IMR-90 (cell line): ENCODE results near the gene ULK1. TPM values are rescaled to one million over a fixed set of nuclear protein-coding genes. Genes with fewer than 3 reads are reported as not detected.
"Not testable (repeated sequence)": the region's sequence is repeated elsewhere in the genome, so short reads cannot be mapped to it uniquely, and the experiment has no call there.

Experiments used
- ATAC-seq: fragments of 200-7000 bp; cut with Tn5 transposase; 2 replicates; pipeline ENCODE4 v1.9.1; 2020; ENCODE audit warnings: low read depth, mild to moderate bottlenecking, moderate library complexity
- BruUV-seq: library from RNA; stranded (reverse); fragments of 400-500 nt; replicated peaks from 2 replicates; lab custom pipeline; 2021; lab: Mats Ljungman, UMichigan
- CTCF ChIA-PET: fragments of 300-600 bp; formaldehyde crosslinking; extraction: SDS; loops from one replicate; lab custom pipeline; 2021; ENCODE audit warnings: antibody characterized with exemption; lab: Yijun Ruan, JAX
- POLR2A ChIA-PET: fragments of 300-600 bp; sonication (Branson Sonifier 250); formaldehyde crosslinking; loops from one replicate; lab custom pipeline; 2022; ENCODE audit warnings: antibody characterized with exemption; ENCODE audit not compliant: unreplicated experiment; lab: Charles Lee
- DNase-seq: peaks from one replicate; pipeline ENCODE4 v3.0.0; 2013
- H2AFZ ChIP-seq: replicated peaks from 2 replicates; pipeline ENCODE3; 2013; ENCODE audit warnings: low read length, mild to moderate bottlenecking; ENCODE audit not compliant: poor library complexity
- H2AK5ac ChIP-seq: 2 replicates; pipeline ENCODE4 v1.6.1; 2013; ENCODE audit warnings: low read depth, low read length, inconsistent platforms
- H2AK9ac ChIP-seq: replicated peaks from 2 replicates; pipeline ENCODE3; 2013; ENCODE audit warnings: mild to moderate bottlenecking, low read depth, low read length, moderate library complexity; ENCODE audit not compliant: poor library complexity
- H2BK120ac ChIP-seq: 2 replicates; pipeline ENCODE4 v1.6.1; 2013; ENCODE audit warnings: low read depth, low read length, inconsistent platforms
- H2BK15ac ChIP-seq: 3 replicates; pipeline ENCODE4 v1.6.1; 2013; ENCODE audit warnings: low read depth, low read length, inconsistent platforms
- H2BK20ac ChIP-seq: 2 replicates; pipeline ENCODE4 v1.6.1; 2013; ENCODE audit warnings: low read depth, mild to moderate bottlenecking, inconsistent platforms, low read length, moderate library complexity
- H2BK5ac ChIP-seq: 2 replicates; pipeline ENCODE4 v1.6.1; 2013; ENCODE audit warnings: mild to moderate bottlenecking, low read depth, low read length, inconsistent platforms; ENCODE audit not compliant: poor library complexity, severe bottlenecking
- H3K14ac ChIP-seq: replicated peaks from 2 replicates; pipeline ENCODE4 v1.6.1; 2013; ENCODE audit warnings: low read depth, low read length, inconsistent platforms
- H3K18ac ChIP-seq: 2 replicates; pipeline ENCODE4 v1.6.1; 2013; ENCODE audit warnings: low read depth, low read length, control low read depth
- H3K23ac ChIP-seq: 2 replicates; pipeline ENCODE4 v1.6.1; 2013; ENCODE audit warnings: low read depth, low read length, inconsistent platforms
- H3K27ac ChIP-seq: 2 replicates; pipeline ENCODE4 v1.5.1; 2013; ENCODE audit warnings: mild to moderate bottlenecking, control low read depth, low read length; ENCODE audit not compliant: insufficient read depth
- H3K27me3 ChIP-seq: 2 replicates; pipeline ENCODE4 v1.6.1; 2013; ENCODE audit warnings: low read length; ENCODE audit not compliant: control insufficient read depth, insufficient read depth
- H3K36me3 ChIP-seq: 2 replicates; pipeline ENCODE4 v1.6.1; 2013; ENCODE audit warnings: low read length, mixed read lengths; ENCODE audit not compliant: control insufficient read depth, insufficient read depth
- H3K4ac ChIP-seq: 2 replicates; pipeline ENCODE4 v1.6.1; 2013; ENCODE audit warnings: low read depth, low read length, inconsistent platforms
- H3K4me1 ChIP-seq: 2 replicates; pipeline ENCODE4 v1.6.1; 2013; ENCODE audit warnings: low read length, mixed read lengths; ENCODE audit not compliant: control insufficient read depth, insufficient read depth
- H3K4me2 ChIP-seq: 2 replicates; pipeline ENCODE4 v1.6.1; 2013; ENCODE audit warnings: low read depth, mild to moderate bottlenecking, control low read depth, low read length, moderate library complexity
- H3K4me3 ChIP-seq: 2 replicates; pipeline ENCODE4 v1.5.1; 2013; ENCODE audit warnings: low read depth, mild to moderate bottlenecking, control low read depth, low read length, moderate library complexity; ENCODE audit not compliant: insufficient read depth
- H3K56ac ChIP-seq: 2 replicates; pipeline ENCODE4 v1.6.1; 2013; ENCODE audit warnings: low read length, inconsistent platforms; ENCODE audit not compliant: insufficient read depth; ENCODE audit errors: extremely low read depth
- H3K79me1 ChIP-seq, 2 experiments: 2 replicates each; pipeline ENCODE4 v1.6.1; 2013; ENCODE audit warnings: low read length in 2 of 2, inconsistent platforms in 1 of 2, low read depth in 1 of 2
- H3K9ac ChIP-seq: 2 replicates; pipeline ENCODE4 v1.6.1; 2013; ENCODE audit warnings: low read depth, low read length, control low read depth
- H3K9me1 ChIP-seq: 2 replicates; pipeline ENCODE4 v1.6.1; 2013; ENCODE audit warnings: low read length, inconsistent platforms; ENCODE audit not compliant: insufficient read depth
- H3K9me3 ChIP-seq: 2 replicates; pipeline ENCODE4 v1.6.1; 2013; ENCODE audit warnings: low read length; ENCODE audit not compliant: control insufficient read depth, insufficient read depth
- H4K20me1 ChIP-seq: 2 replicates; pipeline ENCODE4 v1.6.1; 2013; ENCODE audit warnings: low read length, inconsistent platforms; ENCODE audit not compliant: insufficient read depth
- H4K5ac ChIP-seq: 2 replicates; pipeline ENCODE4 v1.6.1; 2013; ENCODE audit warnings: mild to moderate bottlenecking, low read depth, low read length, control low read depth
- H4K8ac ChIP-seq, 2 experiments: 2 replicates each; pipeline ENCODE4 v1.6.1; 2013; ENCODE audit warnings: low read depth in 2 of 2, low read length in 2 of 2, control low read depth in 1 of 2, inconsistent platforms in 1 of 2
- H4K91ac ChIP-seq: 2 replicates; pipeline ENCODE4 v1.6.1; 2013; ENCODE audit warnings: low read depth, low read length, inconsistent platforms; ENCODE audit not compliant: insufficient read depth
- WGBS, 2 experiments: methylation state at CpG; one replicate each; pipeline versions ENCODE4 v1.1.5 to v1.1.7; 2013; ENCODE audit warnings: missing lambda C conversion rate in 2 of 2; ENCODE audit not compliant: insufficient read length in 1 of 2; ENCODE audit errors: extremely low coverage in 2 of 2; 5-methylcytosine and 5-hydroxymethylcytosine counted together
- dilution Hi-C: fragments of 300-500 bp; cut with HindIII; formaldehyde crosslinking; loops from one replicate; pipeline ENCODE4 v1.14.3; 2018; ENCODE audit warnings: low sequenced_read_pairs; ENCODE audit not compliant: unreplicated experiment
- in situ Hi-C: fragments of 300-500 bp; cut with MboI; formaldehyde crosslinking; loops from 3 replicates; pipeline ENCODE4 v1.14.3; 2019; ENCODE audit warnings: low sequenced_read_pairs, inconsistent platforms, mixed read lengths
- intact Hi-C: fragments of 100-400 bp; cut with micrococcal nuclease; formaldehyde crosslinking; loops from 2 replicates; pipeline ENCODE4 v1.10.0; 2022
- polyA plus RNA-seq, 3 experiments: library from polyadenylated mRNA; depleted of rRNA; stranded (reverse); fragments of >200 nt; gene quantifications; 2 replicates each; pipeline ENCODE4 v1.2.3, GENCODE V29; 2012; ENCODE audit warnings: low replicate concordance in 1 of 3
- total RNA-seq: library from RNA; depleted of rRNA; stranded (reverse); fragments of >200 nt; gene quantifications from 2 replicates; pipeline ENCODE4 v1.2.3, GENCODE V29; 2012

The ULK1 gene
- total and polyA plus RNA-seq, 2 of the 4 experiments (the other 2 are of a cell fraction), result 1.8 to 19.2 TPM

GRCh38 chr12:131878436-131878835 lies 16.0 kb upstream of the ULK1 start:
- H4K8ac ChIP-seq, H3K9me3 ChIP-seq, H3K23ac ChIP-seq, H3K4ac ChIP-seq, H2AFZ ChIP-seq, H3K4me2 ChIP-seq, POLR2A ChIA-PET, H2BK15ac ChIP-seq, H4K20me1 ChIP-seq, DNase-seq, H2AK5ac ChIP-seq, H2BK5ac ChIP-seq, H4K91ac ChIP-seq, H3K4me1 ChIP-seq, H3K4me3 ChIP-seq, H3K9ac ChIP-seq, dilution Hi-C loops, H4K5ac ChIP-seq, H3K9me1 ChIP-seq, H2AK9ac ChIP-seq, intact Hi-C loops, H2BK120ac ChIP-seq, H3K14ac ChIP-seq, H2BK20ac ChIP-seq, H3K18ac ChIP-seq, BruUV-seq, H3K36me3 ChIP-seq, CTCF ChIA-PET, H3K27ac ChIP-seq, H3K56ac ChIP-seq, H3K79me1 ChIP-seq, in situ Hi-C loops, ATAC-seq: not testable (repeated sequence)
- no CpG with 5 or more reads among the region's 3 CpGs for WGBS, 2 experiments
- peaks cover 27% of the 10 kb centered on the region for H3K27me3 ChIP-seq
